Measurements from ENCODE around the gene COQ3.

DNA sequence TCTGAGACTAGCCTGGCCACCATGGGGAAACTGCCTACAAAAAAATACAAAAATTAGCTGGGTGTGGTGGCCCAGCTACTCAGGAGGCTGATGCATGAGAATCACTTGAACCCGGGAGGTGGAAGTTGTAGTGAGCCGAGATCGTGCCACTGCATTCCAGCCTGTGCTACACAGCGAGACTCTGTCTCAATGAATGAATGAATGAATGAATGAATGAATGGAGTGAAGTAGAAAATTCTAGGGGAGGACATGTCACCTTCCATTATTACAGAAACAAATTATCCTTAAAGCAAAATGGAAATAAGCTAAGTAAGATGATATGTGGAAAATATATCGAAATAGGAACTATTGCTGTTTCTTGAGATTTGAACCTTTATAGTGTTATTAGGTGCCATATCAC lies 34.0 kb upstream of the COQ3 start:
- TF ChIP-seq, protein P1, sequence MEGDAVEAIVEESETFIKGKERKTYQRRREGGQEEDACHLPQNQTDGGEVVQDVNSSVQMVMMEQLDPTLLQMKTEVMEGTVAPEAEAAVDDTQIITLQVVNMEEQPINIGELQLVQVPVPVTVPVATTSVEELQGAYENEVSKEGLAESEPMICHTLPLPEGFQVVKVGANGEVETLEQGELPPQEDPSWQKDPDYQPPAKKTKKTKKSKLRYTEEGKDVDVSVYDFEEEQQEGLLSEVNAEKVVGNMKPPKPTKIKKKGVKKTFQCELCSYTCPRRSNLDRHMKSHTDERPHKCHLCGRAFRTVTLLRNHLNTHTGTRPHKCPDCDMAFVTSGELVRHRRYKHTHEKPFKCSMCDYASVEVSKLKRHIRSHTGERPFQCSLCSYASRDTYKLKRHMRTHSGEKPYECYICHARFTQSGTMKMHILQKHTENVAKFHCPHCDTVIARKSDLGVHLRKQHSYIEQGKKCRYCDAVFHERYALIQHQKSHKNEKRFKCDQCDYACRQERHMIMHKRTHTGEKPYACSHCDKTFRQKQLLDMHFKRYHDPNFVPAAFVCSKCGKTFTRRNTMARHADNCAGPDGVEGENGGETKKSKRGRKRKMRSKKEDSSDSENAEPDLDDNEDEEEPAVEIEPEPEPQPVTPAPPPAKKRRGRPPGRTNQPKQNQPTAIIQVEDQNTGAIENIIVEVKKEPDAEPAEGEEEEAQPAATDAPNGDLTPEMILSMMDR (conservative IDR thresholded peaks at IDR 0.05; ENCODE audit: low read depth, low read length): no peak
- TF ChIP-seq MAFK (IDR thresholded peaks at IDR 0.05; ENCODE audit: low read depth, low read length) (no peak), MXI1 (IDR thresholded peaks at IDR 0.05; ENCODE audit: borderline replicate concordance, low read depth, low read length) (no peak), FOS (IDR thresholded peaks at IDR 0.05; ENCODE audit: low read depth, low read length) (no peak), POLR2A (IDR thresholded peaks at IDR 0.05; ENCODE audit: low read depth, low read length) (no peak), CEBPB (IDR thresholded peaks at IDR 0.05; ENCODE audit: low read depth, low read length) (no peak), BHLHE40 (IDR thresholded peaks at IDR 0.05; ENCODE audit: low read depth, low read length) (no peak), NFE2L2 (IDR thresholded peaks at IDR 0.05; ENCODE audit: low read depth, low read length) (no peak), RAD21 (IDR thresholded peaks at IDR 0.05; ENCODE audit: low read length) (no peak), CHD1 (IDR thresholded peaks at IDR 0.05; ENCODE audit: low read depth, low read length) (no peak), MAZ (IDR thresholded peaks at IDR 0.05; ENCODE audit: borderline replicate concordance, low read depth, low read length) (no peak), RFX5 (IDR thresholded peaks at IDR 0.05; ENCODE audit: low read depth, low read length) (no peak)
- TF ChIP-seq, protein P2, sequence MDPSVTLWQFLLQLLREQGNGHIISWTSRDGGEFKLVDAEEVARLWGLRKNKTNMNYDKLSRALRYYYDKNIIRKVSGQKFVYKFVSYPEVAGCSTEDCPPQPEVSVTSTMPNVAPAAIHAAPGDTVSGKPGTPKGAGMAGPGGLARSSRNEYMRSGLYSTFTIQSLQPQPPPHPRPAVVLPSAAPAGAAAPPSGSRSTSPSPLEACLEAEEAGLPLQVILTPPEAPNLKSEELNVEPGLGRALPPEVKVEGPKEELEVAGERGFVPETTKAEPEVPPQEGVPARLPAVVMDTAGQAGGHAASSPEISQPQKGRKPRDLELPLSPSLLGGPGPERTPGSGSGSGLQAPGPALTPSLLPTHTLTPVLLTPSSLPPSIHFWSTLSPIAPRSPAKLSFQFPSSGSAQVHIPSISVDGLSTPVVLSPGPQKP (IDR thresholded peaks at IDR 0.05; ENCODE audit: borderline replicate concordance, low read depth, low read length): no peak
